GM19193 (cell line): Measurements from ENCODE around the gene USP40.

Experiments
- POLR2A ChIP-seq: IDR thresholded peaks from 4 replicates; pipeline ENCODE4 v1.6.1; 2011; ENCODE audit not compliant: insufficient read depth, insufficient read length; ENCODE audit errors: extremely low read depth

The USP40 gene

DNA sequence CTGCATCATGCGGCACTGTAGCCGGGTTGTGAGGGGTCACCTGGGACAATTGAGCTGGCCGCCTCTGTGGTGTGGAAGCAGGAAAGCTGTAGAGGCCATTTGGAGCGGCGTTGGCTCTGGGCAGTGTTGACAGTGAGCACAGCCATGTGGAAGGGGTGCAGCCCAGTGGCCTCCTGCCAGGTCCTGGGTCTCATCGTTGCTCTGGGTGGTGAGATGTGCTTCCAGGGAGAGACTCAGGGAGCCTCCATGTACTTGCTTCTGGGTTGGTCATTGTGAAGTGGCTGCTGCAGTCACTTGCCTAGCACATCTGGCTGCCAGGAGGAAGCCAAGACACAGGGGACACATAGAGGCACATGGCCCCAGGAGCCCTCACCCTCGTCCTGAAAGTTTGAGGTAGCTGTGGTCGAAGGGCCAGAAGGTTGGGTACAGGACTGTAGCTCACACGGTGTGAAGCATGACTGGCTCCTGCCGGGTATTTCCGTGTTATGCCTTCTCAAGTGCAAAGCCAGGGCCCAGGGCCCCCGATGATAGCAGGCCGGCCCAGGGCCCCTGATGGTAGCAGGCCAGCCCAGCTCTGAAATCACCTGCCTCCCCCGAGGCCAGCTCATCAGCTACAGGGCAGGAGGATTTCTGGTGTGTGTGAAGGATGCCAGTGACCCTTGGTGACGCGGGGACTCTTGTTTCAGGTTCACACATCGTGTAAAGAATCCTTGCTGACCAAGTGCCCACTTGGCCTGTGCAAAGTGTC, 129.7 kb downstream of the USP40 start:
- TF ChIP-seq POLR2A, result no peak

DNA sequence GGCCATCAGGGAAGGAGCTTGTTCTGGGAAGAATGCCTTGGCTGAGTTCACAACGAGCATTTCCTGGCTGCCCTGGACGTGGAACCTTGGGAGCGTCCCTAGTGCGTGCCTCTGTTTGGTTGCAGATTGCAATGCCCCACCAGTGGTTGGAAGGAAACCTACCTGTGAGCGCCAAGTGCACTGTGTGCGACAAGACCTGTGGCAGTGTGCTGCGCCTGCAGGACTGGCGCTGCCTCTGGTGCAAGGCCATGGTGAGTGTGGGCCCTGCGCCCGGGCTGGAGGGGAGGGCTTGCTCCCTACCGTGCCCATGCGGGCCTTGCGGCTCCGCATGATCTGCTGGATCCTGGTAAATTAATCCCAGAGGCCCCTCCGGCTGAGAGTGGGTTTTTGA, 130.4 kb downstream of the USP40 start:
- no peak for TF ChIP-seq POLR2A

DNA sequence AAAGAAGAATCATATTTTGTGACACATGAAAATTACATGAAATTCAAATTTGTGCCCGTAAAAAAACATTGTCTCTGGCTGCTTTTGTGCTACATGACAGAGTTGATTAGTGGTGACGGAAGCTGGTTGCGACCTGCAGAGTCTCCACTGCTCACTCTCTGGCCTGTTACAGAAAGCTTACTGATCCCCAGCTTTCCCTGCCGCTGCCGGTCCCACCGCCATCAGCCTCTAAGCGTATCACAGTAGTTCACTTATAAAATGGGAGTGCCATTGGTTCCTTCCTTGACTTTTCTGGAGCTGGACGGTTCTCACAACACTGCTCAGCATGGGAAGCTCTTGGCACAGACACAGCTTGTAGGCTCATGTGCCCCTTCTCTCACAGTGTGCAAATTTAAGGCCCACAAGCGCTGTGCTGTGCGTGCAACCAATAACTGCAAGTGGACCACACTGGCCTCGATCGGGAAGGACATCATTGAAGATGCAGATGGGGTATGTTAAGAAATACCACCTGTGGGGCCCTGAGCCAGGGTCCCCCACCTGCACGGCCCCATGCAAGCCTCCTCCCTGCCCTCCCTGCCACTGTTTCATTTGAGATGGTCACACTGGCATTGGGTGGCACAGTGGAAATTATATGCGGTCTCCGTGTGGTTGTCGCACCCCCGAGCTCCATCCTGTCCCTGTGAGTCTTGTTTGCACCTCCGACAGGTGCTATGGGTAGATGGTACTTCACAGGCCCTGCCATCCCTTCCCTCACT, 131.0 kb downstream of the USP40 start:
- no peak for TF ChIP-seq POLR2A

DNA sequence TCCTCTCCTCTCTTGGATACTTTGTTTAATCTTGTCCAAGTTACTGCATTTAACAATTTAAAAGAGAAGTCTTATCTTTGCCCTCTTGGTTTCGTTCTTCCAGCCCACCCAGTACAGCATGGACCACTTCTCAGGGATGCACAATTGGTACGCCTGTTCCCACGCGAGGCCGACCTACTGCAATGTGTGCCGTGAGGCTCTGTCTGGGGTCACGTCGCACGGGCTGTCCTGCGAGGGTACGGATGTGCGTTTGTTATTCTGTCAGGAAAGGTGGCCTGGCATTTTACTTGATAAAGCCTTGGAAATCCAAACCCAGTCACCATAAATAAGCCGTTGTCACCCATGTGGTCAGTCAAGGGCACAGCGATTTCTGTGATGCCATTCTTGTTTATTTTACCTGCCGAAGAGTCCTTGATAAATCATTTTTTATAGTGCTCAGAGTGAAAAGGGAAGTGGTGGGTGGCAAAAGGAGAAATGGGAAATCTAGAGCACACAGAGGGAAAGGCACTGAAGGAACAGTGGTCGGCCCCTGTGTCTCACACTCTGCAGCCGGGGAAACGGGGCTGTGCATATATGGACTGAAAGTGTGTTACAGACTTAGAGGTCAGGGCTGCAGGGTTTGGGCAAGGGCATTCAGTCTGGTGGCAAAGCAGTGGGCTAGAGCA, 131.8 kb downstream of the USP40 start:
- TF ChIP-seq POLR2A, result no peak

DNA sequence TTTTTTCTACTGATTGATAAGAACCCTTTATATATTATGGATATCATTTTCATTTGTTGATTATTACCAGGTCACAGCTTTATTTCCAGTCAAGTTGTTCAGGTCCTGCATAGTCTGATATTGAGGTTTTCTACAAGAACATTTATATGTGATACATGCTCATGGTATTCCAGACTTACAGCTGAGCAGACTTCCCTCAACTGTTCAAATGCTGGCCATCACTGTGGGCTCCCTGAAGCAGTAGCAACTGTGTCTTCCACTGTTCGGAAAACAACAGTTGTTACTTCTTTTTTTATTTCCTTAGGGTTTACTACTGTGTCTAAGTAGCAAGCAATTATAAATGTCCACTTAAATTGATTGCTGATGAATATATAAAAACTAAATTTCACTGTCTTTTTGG, 132.8 kb downstream of the USP40 start:
- no peak for TF ChIP-seq POLR2A

DNA sequence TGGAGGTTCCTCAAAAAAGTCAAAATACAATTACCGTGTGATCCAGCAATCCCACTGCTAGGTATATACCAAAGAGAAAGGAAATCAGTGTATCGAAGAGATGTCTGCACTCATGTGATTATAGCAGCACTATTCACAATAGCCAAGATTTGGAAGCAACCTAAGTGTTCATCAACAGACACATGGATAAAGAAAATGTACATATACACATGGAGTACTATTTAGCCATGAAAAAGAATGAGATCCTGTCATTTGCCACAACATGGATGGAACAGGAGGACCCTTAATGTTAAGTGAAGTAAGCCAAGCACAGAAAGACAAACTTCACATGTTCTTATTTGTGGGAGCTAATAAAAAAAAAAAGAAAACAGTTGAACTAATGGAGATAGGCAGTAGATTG, 133.6 kb downstream of the USP40 start:
- no peak for TF ChIP-seq POLR2A

DNA sequence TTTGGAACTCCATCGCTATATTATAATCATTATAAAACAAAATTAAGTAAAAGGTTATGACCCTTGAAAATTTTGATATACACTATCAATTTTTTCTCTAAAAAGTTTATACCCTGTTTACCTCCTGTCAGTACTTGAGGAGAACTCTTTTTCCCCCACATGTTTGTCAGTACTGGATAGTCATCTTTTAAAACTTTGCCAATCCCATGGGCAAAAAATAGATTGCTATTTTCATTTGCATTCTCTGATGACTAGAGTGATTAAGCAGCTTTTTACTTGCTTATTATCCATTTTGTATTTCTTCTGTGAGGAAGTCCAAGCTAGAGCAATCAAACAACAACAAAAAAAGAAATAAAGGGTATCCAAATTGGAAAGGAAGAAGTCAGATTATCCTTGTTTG, 135.9 kb downstream of the USP40 start:
- TF ChIP-seq POLR2A, result no peak

DNA sequence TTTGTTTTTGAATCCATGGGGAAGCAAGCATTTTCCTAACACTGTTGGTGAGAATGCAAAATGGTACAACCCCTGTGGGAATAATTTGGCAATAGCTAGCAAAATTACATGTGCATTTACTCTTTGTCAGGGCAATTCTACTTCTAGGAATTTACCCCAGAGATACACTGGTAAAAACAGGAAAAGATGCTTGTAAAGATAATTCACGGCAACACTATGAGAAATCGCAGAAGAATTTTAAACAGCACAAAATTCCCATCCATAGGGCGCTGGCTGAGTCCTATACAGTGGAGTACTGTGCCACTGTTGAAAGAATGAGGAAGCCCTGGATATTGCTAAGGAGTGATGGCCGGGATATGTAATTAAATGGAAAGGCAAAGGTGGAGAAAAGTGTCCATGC, 136.5 kb downstream of the USP40 start:
- TF ChIP-seq POLR2A, result no peak

DNA sequence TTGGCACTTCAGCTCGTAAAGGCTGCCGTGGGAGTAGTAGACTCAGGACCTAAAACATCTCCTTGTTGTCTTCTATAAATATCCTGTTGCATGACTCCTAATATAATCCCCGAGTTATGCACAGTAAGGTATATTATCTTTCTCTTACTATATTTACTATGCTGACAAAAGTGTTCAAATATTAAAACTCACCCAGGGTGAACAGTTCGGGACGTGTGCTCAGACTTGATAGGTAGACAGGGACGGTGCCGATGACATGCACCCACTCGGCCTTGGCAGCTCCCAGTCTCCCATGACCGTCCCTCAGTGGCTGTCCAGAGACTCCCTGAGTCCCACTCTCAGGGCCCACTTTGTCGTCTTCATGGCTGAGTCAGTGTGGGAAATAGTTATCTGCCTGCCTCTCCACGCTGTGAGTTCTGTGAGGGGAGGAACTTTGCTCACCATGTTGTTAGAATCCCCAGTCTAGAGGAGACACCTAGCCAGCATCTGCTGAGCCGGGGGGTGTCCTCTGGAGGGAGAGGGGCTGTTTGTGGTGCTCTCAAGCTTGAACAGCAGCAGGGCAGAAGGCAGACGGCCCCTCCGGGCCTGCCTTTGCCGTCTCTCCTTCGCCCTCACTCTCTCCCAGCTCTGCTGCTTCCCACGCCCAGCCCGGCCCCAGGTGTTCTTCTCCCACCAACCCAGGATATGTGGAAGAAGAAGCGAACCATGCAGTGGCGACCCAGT, 137.2 kb downstream of the USP40 start:
- no peak for TF ChIP-seq POLR2A

DNA sequence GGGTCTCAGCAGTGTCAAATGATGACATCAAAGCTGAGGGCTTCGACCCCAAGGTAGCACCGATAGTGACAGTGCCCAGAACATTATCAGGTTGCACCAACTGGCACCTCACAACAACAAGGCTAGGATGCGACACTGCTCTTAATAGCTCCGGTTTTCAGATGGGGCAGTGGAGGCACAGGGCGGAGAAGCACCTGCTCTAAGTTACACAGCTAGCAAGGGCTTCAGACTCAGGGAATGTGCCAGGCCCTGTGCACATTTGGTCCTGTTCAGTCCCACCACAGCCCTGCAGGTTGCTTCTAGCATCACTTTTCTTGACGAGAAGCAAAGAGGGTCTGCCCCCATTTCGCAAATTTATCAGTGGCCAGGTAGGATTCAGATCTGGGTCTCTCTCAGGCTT, 138.1 kb downstream of the USP40 start:
- TF ChIP-seq POLR2A, result no peak

DNA sequence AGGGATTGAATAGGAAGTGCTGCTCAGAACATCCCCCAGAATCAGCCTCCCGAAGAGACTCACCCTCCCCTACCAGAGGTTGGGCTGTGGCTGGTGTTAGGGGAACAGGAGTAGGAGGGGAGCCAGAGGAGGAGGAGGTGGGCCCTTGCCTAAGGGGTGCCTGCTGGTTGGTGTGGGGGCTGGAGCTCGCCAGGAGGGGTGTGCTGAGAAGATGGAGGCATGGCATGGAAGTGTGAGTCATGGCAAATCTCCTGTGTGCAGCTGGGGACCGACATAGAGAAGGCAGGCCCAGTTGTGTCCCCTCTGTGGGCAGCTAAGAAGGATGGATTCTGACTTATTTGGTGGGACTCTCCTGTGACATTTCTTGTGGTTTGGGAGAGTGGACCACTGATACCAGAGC, 138.6 kb downstream of the USP40 start:
- no peak for TF ChIP-seq POLR2A

DNA sequence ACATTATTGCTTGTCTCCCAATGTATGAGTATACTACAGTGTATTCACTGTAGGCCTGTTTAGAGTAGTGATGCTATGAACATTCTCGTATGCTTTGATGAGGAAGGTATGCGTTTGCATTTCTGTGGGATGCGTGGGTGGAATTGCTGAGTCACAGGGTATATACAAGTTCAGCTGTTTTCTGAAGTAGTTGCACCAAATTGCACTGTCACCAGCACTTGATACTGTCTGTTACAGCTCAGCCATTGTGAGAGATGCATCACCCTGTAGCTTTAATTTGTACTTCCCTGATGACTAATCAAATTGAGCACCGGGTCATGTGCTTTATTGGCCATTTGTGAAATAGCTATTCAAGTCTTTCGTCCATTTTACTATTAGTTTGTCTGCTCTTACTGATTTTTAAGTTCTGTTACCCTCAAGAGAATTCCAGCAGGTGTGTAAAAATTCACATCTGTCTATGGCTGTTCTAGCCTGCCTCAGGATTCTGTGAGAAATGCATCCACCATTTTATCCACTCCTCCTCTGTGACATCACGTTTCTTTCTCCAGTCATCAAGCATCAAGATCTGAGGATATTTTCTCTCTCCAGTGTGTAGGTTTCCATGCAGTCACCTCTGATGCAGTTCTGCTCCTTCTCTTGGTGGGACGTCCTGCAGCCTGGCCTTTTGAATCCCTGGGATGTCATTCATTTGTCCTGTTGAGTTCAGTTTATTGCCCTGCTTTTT, 139.8 kb downstream of the USP40 start:
- no peak for TF ChIP-seq POLR2A
